Effector CD8-positive, alpha-beta T cell (primary cell): ENCODE results near the gene MEN1.
A peak's percentile ranks its signal among the peaks of the same experiment; 100 is the strongest.

ENCODE experiments used
- DNase-seq: peaks from one replicate; lab custom pipeline; 2025; lab: John Stamatoyannopoulos, UW

Gene MEN1

GRCh38 chr11:64784813-64785581, 25.4 kb downstream of the MEN1 start:
- DNase-seq, result no peak

GRCh38 chr11:64778473-64779298, 31.7 kb downstream of the MEN1 start, which contains the start of gene SF1:
SF1 (minus strand) TSS chr11:64778542; CDS start chr11:64778392, 150 bp downstream.
- peak; percentile 99 for DNase-seq

DNA sequence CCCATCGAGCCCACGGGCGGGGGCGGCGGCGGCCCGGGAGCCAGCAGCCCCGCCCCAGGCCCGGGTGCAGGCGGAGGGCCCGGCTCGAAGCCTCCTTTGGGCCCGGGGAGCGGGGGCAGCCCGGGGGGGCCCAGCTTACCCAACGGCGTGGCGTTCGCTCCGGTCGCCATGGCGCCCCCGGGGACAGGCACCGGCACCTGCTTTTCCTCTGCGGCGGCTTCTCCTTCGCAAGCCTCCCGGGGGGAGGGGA, 32.2 kb downstream of the MEN1 start:
- no peak for DNase-seq

DNA sequence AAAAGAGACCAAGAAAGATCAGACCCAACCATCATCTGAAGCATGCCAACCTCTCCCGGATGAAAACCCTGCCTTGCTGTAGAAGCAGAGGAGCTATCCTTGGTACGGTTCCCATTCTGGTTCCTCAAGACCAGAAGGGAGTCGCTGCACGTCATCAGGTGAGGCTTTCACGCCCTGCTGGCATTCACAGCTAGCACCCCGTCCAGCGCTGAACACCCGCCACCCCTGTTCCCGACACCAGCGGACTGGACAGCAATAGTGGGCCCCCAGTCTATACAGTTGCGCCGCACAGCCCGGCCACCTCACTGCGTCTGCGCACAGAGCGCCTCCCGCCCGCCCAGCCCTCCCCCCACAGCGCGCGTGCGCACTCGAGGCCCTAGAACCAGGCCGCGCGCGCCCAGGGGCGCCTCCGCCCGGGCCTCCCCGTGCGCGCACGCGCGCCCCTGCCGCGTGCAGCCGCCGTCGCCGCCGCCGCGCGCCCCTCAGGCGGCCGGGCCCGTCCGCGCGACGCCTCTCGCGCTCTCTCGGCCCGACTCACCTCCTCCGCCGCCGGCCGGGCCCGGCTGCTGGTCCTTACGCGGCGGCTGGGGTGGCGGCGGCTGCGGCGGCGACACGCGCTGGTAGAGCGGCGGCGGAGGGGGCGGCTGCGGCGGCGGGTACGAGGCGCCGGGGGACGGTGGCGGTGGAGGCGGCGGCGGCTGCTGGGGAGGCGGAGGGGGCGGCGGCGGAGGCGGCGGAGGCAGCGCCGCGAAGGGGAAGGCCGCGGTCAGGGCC, 32.7 kb downstream of the MEN1 start:
- peak; percentile 77 for DNase-seq

GRCh38 chr11:64776875-64777274, 33.5 kb downstream of the MEN1 start:
- DNase-seq, result no peak

- DNase-seq, result no peak
These were observed 33.9 kb downstream of the MEN1 start for GRCh38 chr11:64776425-64776824.

DNA sequence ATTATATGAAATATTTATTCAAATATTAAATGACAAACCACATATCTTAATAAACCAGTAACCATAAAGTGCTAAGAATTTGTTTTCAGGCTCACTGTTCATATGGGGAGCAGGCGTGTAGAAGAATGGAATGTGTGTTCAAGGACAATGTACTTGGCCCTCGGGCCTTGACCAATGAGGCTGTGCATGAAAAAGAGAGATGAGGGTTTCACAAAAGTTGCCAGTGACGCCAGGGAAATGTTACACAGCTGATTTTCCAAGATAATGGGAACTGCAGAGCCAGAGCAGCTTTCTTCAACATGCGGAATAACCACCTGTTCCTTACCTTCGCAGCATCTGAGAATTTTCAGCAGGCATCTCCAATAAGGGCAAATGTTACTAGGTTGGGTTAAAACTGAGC, 36.2 kb downstream of the MEN1 start:
- no peak for DNase-seq

DNA sequence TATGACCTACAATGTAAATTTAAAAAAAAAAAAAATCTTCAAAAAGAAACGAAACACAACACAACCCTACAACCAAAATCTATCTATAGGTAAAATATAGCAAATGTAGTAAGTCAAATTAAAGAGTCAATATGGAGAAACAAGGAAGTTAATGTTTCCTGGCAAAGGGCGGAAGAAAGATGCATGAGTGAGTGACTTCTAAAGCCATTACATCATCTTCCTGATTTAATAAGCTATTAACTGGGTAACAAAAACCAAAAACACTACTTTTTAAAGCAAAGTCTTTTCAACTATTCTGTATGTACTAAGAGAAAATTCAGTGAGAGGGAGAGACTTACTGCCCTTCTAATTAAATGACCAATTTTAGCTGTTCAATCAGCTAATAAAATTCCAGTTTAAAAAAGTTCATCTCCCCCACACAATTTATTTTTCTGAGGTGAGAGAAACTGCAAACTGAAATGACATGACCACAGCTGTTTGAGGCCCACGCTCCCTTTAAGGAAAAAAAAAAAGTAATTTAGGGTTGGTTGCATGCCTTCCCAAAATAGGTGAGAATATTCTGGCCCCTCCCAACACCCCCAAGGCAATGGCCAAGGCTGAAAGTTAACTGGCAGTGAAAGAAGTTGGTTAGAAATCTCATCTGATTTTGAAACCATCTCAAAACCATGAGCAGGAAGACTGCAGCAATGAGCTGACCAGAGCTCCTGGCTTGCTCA, 37.9 kb downstream of the MEN1 start:
- no peak for DNase-seq

DNA sequence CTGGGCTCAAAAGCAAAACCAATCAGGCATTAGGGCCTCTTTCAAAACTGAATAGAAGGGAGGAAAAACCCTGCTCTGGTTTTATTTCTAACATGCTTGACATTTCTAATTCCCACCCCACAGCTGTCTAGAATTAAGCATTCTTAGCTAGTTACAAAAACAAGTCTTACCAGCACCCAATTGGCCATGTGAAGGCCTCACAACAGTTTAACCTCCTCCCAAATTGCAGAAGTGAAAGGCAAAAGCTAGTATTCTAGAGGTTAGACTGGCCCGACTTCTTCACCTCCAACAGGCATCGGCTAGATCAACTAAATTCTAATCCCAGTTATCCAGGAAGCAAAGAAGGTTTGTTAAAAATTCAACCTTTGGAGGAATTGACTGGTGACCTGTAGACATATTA, 38.5 kb downstream of the MEN1 start:
- no peak for DNase-seq

GRCh38 chr11:64770120-64770519, 40.2 kb downstream of the MEN1 start:
- DNase-seq, result no peak

DNA sequence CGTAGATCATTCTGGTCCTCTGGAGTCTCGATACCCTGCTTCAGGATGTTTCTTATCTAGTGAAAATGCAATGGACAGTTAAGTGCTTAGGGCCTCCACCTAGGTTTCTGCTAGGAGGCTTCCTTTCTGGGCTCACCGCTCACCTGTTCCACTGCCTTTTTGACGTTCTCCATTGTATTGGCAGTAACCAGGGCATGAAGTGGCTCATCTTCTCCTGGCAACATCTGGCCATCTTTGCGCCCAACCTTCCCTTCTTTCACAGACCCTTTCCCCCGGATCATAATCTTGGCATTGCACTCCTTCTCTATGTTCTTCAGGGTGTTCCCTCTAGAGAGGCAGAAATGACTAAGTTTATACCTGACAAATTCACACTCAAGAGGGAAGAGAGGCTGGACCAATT, 41.1 kb downstream of the MEN1 start:
- DNase-seq, result no peak

DNA sequence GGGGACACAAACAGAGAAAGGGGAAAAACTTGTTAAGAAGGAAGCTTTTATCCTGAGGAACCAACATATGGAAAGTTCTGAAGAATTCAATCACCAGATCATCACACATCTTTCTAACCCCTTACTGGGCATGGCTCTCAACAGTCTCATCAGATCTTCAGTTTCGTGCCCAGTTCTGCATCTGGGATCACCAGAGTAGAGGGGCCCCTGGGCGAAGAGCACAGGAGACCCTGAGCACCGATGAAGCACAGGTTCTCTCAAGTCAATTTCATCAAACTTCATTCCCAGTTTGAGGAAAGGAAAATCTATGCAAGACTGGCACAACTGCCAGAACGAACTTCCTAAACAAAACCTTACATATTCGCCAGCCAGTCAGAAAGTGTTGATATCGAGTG, 42.1 kb downstream of the MEN1 start:
- no peak for DNase-seq

DNA sequence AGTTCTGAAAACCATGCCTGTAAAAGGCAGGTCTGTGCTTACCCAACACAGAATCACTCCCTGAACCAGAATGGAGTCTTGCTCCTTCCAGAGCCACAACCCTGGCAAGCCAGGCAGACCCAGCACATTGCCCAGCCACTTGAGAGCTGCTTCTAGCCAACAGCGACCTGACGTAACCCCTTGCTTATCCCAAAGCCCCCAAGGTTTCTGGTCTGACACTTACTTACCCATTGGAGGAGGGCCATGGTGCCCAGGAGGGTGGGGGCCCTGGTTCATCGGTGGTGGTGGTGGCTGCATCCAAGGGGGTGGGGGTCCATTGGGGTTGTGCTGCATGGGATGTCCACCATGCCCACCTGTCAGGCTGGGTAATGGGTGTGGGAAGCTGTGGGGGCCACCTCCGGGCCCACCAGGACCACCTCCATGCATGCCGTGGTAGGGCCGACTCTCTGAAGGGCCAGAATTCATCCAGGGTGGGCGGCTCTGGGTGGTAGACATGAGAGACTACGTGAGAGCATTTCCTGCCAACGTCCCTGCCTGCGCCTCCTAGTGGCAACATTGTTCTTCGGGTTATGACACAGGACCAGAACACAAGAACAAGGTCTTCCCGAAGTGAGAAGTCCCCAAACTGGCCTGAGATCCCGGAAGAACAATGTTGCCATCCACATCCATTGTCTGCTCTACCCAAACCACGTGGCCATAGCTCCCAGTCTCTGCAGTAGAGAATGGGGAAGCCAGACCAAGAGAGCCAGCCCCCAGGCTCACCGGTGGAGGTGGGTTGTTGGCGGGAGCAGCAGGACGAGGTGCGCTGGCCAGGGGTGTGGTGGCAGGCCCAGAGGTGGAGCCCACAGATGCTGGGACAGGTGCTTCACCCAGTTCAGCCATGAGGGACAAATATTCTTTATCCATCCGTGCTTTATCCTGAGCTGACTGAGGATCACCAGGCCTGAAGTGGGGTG, 42.7 kb downstream of the MEN1 start:
- peak; percentile 79 for DNase-seq

- DNase-seq, result no peak
These were observed 43.5 kb downstream of the MEN1 start for GRCh38 chr11:64766881-64767280.

- DNase-seq, result no peak
These were observed 44.3 kb downstream of the MEN1 start for GRCh38 chr11:64765851-64766665.

GRCh38 chr11:64765291-64765850, 45.0 kb downstream of the MEN1 start:
- DNase-seq, result no peak

DNA sequence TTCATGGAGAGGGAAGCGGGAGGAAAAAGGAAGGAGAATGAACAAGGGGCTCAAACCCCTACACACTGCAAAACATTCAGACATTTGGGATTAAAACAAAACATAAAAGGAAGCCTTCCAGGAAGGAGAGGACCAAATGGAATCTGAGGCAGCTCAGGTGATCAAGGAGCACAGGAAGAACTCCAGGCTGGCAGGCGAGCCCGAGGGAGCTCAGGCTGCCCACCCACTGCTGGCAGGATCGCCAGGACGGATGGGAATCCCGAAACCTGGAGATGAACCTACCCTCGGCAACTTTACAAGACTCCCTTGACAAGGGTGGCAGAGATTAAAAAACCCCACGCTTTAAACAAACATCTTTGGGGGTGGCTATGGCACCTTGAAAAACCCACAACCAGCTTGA, 45.6 kb downstream of the MEN1 start:
- no peak for DNase-seq

DNA sequence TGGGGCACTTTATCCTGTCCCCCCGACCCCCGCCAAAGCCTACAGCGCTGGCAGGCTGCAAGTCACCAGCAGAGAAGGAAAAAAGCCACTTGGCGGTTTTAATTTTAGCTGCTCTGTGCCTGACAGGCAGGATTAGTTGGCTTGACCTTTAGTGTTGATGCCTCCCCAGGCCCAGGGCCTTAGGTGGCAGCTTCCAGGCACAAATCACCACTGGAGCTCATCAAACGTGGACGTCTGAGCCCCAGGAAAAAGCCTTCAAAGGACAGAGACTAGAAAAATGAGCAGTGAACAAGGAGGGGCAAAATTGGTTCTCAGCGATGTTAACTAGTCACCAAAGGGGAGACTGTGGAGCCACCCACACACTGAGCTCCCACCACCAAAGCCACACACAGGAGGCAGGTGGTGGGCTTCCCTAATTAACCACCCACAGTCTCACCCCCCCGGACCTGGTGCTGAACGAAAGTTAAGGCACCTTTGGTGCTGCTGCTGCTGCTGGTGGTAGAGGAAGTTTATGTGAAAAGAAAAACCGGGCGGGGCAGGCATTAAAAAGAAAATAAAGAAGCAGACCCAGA, 46.2 kb downstream of the MEN1 start:
- DNase-seq, result peak; percentile 58

GRCh38 chr11:64763526-64764039, 46.8 kb downstream of the MEN1 start:
- DNase-seq, result no peak
